Naive B cell (primary cell): ENCODE results near the gene ROS1. TPM values are rescaled to one million over a fixed set of nuclear protein-coding genes. Genes with fewer than 3 reads are reported as not detected.
"Not testable (repeated sequence)": the region's sequence is repeated elsewhere in the genome, so short reads cannot be mapped to it uniquely, and the experiment has no call there.

ENCODE experiments used
- ATAC-seq, 2 donors: fragments of 150-1000 bp; cut with Tn5 transposase; 2 replicates each; pipeline ENCODE4 v1.10.0; 2021; ENCODE audit warnings: low read depth in 2 of 2, mild to moderate bottlenecking in 2 of 2, moderate library complexity in 2 of 2
- DNase-seq: peaks from one replicate; pipeline ENCODE4 v3.0.0; 2022
- H3K27ac Mint-ChIP-seq, 6 donors: one replicate each; pipeline ENCODE4 v1.8.0; 2020 to 2022; ENCODE audit warnings: mild to moderate bottlenecking in 6 of 6, mixed read lengths in 6 of 6, moderate library complexity in 5 of 6, inconsistent platforms in 2 of 6
- H3K27me3 Mint-ChIP-seq, 3 donors: one replicate each; pipeline ENCODE4 v1.8.0; 2021 to 2022; ENCODE audit warnings: mixed read lengths in 3 of 3, mild to moderate bottlenecking in 1 of 3
- H3K36me3 Mint-ChIP-seq, 2 donors: one replicate each; pipeline ENCODE4 v1.8.0; 2020 to 2022; ENCODE audit warnings: mixed read lengths in 2 of 2, inconsistent platforms in 1 of 2, mild to moderate bottlenecking in 1 of 2
- H3K4me1 Mint-ChIP-seq, 3 donors: one replicate each; pipeline ENCODE4 v1.8.0; 2020 to 2022; ENCODE audit warnings: mixed read lengths in 3 of 3, inconsistent platforms in 1 of 3, mild to moderate bottlenecking in 1 of 3, moderate library complexity in 1 of 3
- H3K4me3 Mint-ChIP-seq, 8 donors: one replicate each; pipeline ENCODE4 v1.8.0; 2020 to 2022; ENCODE audit warnings: mild to moderate bottlenecking in 8 of 8, mixed read lengths in 8 of 8, moderate library complexity in 8 of 8, inconsistent platforms in 2 of 8
- H3K9me3 Mint-ChIP-seq, 7 donors: one replicate each; pipeline ENCODE4 v1.8.0; 2020 to 2022; ENCODE audit warnings: mixed read lengths in 7 of 7, mild to moderate bottlenecking in 5 of 7, inconsistent platforms in 2 of 7, moderate library complexity in 1 of 7
- polyA plus RNA-seq, 6 donors: library from polyadenylated mRNA; unstranded; fragments of 300-500 nt; fragmentation: Illumina TruSeq; gene quantifications; one replicate each; pipeline ENCODE4 v1.2.3, GENCODE V29; 2021; ENCODE audit warnings: low read depth in 6 of 6

Gene ROS1
- polyA plus RNA-seq, 6 donors from 2014 or later, result not detected

DNA sequence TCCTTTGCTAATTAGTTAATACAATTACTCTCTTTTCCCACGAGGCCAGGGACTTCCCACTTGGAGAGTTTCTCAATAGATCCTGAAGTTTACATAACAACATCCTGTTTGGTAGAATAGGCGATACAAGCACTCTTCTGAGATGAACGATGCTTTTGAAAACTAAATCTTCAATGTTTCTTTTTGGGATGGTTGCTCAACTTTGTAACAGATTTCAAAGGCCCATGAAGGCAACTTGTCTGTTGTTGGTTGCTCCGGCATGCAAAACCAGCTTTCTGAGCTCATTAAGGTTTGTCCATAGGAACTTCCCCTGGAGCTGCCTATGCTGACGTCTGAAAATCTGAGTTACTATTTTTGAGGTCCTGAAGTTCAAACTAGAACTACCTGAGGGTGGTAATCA, 25.9 kb upstream of the ROS1 start:
- DNase-seq (no peak), ATAC-seq (no peak)
- no peak overlapping the region for H3K27ac Mint-ChIP-seq
- H3K4me1 Mint-ChIP-seq, result no peaks in the 10 kb centered on the region
- H3K9me3 Mint-ChIP-seq, result no peaks in the 10 kb centered on the region
- no peak overlapping the region for H3K4me3 Mint-ChIP-seq
- peaks cover 17 to 35% (median 25%) of the 10 kb centered on the region in 3 donors for H3K27me3 Mint-ChIP-seq
- no peaks in the 10 kb centered on the region for H3K36me3 Mint-ChIP-seq

DNA sequence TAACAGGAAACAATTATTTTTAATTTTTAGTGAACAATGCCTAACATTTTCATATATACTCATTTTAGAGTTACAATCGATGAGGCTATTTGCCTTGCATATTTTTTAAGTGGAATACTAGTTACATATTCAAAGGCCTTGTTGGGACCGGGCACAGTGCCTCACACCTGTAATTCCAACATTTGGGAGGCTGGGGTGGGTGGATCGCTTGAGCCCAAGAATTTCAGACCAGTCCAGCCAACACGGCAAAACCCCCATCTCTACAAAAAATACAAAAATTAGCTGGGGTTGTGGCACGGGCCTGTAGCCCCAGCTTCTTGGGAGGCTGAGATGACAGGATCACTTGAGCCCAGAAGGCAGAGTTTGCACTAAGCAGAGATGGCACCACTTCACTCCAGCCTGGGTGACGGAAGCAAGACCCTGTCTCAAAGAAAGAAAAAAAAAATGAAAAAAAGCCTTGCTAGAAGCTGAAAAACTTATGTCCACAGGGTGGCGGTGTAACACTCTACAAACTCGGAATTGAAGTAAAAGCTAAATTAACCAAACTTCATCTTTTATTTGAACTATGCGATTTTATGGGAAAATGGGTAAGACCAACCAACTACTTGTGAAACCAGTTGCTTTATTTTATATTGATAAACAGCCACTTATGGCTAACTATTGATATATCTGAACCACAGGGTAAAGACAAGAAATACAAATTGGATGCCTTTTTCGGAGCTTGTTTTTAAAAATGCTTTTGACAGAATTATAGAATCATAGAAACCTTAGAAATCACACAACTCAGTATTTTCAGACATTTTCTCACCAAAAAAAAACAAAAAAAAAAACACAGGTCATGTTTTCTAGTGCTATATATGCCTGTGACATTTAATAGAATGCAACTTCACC, 24.1 kb upstream of the ROS1 start:
- no peaks in the 10 kb centered on the region for H3K36me3 Mint-ChIP-seq
- ATAC-seq (no peak), DNase-seq (peak; percentile 39)
- peaks cover 31 to 42% (median 38%) of the 10 kb centered on the region in 3 donors for H3K27me3 Mint-ChIP-seq
- H3K4me1 Mint-ChIP-seq, result no peaks in the 10 kb centered on the region
- H3K4me3 Mint-ChIP-seq, result no peak overlapping the region
- no peak overlapping the region for H3K27ac Mint-ChIP-seq
- no peaks in the 10 kb centered on the region for H3K9me3 Mint-ChIP-seq

DNA sequence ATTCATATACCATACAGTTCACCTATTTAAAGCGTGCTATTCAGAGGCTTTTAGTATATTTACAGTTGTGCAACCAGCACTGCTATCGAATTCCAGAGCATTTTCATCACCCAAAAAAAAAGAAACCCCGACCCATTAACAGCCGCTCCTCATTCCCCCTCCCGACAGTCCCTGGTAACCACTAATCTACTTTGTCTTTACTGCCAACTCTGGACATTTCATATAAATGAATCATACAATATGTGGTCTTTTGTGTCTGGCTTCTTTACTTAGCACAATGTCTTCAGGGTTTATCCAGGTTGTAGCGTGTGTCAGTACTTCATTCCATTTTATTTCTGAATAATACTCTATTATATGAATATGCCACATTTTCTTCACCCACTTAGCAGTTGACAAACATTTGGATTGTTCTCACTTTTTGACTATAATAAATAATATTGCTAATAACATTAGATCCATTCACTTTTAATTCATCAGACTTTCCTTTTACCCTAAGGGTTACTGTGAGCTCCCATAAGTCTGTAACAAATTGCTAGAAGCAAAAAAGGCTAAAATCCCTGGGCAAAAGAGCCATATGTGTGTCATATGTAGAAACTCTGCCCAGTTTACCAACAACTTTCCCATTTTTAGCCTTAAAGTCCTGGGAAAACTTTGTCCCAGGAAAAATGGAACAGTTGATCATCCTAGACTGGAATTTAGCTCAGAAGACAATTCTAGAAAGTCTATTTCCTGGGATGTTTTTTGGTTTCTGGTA, 23.2 kb upstream of the ROS1 start:
- no peak for ATAC-seq
- Mint-ChIP-seq H3K4me1 (no peaks in the 10 kb centered on the region), H3K27me3 (peaks cover 33 to 46% (median 40%) of the 10 kb centered on the region in 3 donors), H3K9me3 (no peaks in the 10 kb centered on the region), H3K36me3 (no peaks in the 10 kb centered on the region), H3K4me3 (no peak overlapping the region), H3K27ac (no peak overlapping the region)
- DNase-seq, result no peak

GRCh38 chr6:117448011-117448410, 22.3 kb upstream of the ROS1 start:
- ATAC-seq, result no peak
- peaks cover 33 to 40% (median 38%) of the 10 kb centered on the region in 3 donors for H3K27me3 Mint-ChIP-seq
- H3K27ac Mint-ChIP-seq, result no peak overlapping the region
- DNase-seq, result no peak
- H3K4me3 Mint-ChIP-seq, result no peak overlapping the region
- no peaks in the 10 kb centered on the region for H3K4me1 Mint-ChIP-seq
- no peaks in the 10 kb centered on the region for H3K36me3 Mint-ChIP-seq
- no peaks in the 10 kb centered on the region for H3K9me3 Mint-ChIP-seq

GRCh38 chr6:117446861-117447260, 21.1 kb upstream of the ROS1 start:
- DNase-seq, result no peak
- H3K27me3 Mint-ChIP-seq, result peaks cover 39 to 50% (median 40%) of the 10 kb centered on the region in 3 donors
- H3K27ac Mint-ChIP-seq, result no peak overlapping the region
- H3K36me3 Mint-ChIP-seq, result no peaks in the 10 kb centered on the region
- no peak overlapping the region for H3K4me3 Mint-ChIP-seq
- ATAC-seq, result no peak
- no peaks in the 10 kb centered on the region for H3K9me3 Mint-ChIP-seq
- no peaks in the 10 kb centered on the region for H3K4me1 Mint-ChIP-seq

DNA sequence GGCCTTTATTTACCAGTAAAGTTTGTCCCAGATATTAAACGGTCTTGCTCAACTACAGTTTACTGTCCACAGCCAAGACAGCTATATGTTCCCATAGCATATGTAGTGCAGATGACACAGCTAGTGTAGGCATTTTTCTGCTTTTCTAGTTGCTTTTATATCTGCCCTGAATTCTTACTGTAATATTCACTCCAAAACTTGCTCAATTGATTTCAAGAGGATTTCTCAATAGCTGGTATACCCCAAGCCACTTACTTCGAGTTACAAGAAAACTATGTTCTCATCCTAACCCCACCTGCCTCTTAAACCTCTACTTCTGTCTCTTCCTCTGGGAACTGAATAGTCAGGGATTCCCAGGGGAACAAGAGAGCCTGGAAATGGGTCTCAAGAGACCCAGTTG, 18.9 kb upstream of the ROS1 start:
- DNase-seq (no peak), ATAC-seq (no peak)
- Mint-ChIP-seq H3K4me1 (no peaks in the 10 kb centered on the region), H3K36me3 (no peaks in the 10 kb centered on the region), H3K27ac (no peak overlapping the region), H3K4me3 (no peak overlapping the region), H3K27me3 (peaks cover 32 to 54% (median 46%) of the 10 kb centered on the region in 3 donors), H3K9me3 (peaks cover 0 to 2% (median 0%) of the 10 kb centered on the region in 7 donors)

DNA sequence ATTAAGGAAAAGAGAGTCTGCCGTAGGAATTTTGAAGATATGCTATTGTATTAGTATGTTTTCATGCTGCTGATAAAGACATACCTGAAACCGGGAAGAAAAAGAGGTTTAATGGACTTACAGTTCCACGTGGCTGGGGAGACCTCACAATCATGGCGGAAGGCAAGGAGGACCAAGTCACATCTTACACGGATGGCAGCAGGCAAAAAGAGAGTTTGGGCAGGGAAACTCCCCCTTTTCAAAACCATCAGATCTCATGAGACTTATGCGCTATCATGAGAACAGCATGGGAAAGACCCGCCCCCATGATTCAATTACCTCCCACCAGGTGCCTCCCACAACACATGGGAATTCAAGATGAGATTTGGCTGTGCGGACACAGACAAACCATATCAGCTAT, 16.6 kb upstream of the ROS1 start:
- H3K36me3 Mint-ChIP-seq, H3K4me1 Mint-ChIP-seq: not testable (repeated sequence)
- peaks cover 36 to 45% (median 42%) of the 10 kb centered on the region in 3 donors for H3K27me3 Mint-ChIP-seq

GRCh38 chr6:117441824-117442264, 16.1 kb upstream of the ROS1 start:
- Mint-ChIP-seq H3K36me3 (no peaks in the 10 kb centered on the region), H3K4me3 (no peak overlapping the region), H3K4me1 (no peaks in the 10 kb centered on the region), H3K27ac (no peak overlapping the region), H3K27me3 (peaks cover 34 to 40% (median 40%) of the 10 kb centered on the region in 3 donors), H3K9me3 (peaks cover 0 to 2% (median 0%) of the 10 kb centered on the region in 7 donors)
- ATAC-seq (no peak), DNase-seq (no peak)

More for the DNA sequence above, 16.6 kb upstream of the ROS1 start:
- not testable (repeated sequence) for DNase-seq, ATAC-seq, H3K9me3 Mint-ChIP-seq, H3K27ac Mint-ChIP-seq, H3K4me3 Mint-ChIP-seq

DNA sequence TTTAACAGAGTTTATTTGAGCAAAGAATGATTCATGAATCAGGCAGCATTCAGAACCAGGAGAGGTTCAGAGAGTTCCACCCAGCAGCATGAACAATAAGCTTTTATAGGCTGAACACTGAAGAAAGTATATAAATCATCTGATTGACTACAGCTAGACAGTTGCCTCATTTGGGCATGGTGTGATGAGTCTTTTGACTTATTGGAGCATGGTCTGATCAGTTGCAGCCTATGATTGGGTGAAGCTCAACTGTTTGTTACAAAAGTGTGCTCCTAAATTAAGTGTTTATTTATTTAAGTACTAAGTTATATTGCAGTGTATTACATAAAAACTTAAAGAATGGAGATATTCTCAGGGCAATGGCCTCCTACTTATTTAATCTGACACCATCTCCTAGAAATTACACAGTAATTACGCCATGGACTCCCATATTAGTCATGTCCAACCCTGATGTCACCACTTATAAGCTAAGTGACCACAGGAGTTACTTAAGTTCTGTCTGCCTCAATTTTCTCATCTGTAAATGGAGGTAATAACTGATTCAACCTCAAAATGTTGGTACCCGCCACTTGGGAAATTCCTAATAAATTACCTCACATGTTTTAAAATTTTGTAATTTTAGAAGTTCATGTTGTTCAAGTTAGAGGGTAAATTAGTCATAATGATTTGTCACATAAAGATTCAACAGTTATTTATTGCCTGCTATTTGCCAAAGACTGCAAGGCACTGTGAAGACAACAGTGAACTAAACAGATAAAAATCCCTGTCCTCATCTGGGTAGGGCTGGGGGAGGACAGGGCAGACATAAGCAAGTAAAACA, 15.2 kb upstream of the ROS1 start:
- ATAC-seq, result no peak
- no peaks in the 10 kb centered on the region for H3K4me1 Mint-ChIP-seq
- H3K27me3 Mint-ChIP-seq, result peaks cover 30 to 43% (median 42%) of the 10 kb centered on the region in 3 donors
- H3K36me3 Mint-ChIP-seq, result no peaks in the 10 kb centered on the region
- H3K9me3 Mint-ChIP-seq, result peaks cover 0 to 2% (median 0%) of the 10 kb centered on the region in 7 donors
- no peak for DNase-seq
- no peak overlapping the region for H3K4me3 Mint-ChIP-seq
- H3K27ac Mint-ChIP-seq, result peak overlapping the region in 1 of 6 donors; percentile 45

DNA sequence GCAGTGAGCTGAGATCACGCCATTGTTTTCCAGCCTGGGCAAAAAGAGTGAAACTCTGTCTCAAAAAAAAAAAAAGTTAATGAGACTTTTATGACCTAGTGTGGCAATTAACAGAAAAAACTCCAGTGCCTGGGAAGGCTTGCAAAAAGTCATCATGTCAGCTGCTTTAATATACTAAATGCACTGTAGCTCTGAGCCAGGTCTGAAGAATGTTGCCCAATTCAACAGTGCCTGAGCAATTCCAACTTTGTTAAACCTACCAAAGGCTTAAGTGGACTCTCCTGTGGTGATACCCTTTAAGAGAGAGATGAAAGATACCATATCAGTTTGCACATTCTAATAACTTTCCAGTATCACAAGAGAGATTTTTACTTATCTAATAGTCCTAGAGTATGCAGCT, 6.5 kb upstream of the ROS1 start:
- Mint-ChIP-seq H3K4me3 (no peak overlapping the region), H3K9me3 (peaks cover 0 to 2% (median 0%) of the 10 kb centered on the region in 7 donors), H3K27me3 (peaks cover 12 to 34% (median 27%) of the 10 kb centered on the region in 3 donors), H3K4me1 (no peaks in the 10 kb centered on the region), H3K27ac (no peak overlapping the region), H3K36me3 (no peaks in the 10 kb centered on the region)
- no peak for DNase-seq
- no peak for ATAC-seq

GRCh38 chr6:117423754-117424153, 2.0 kb downstream of the ROS1 start:
- H3K36me3 Mint-ChIP-seq, result no peaks in the 10 kb centered on the region
- H3K27me3 Mint-ChIP-seq, result peaks cover 0 to 17% (median 9%) of the 10 kb centered on the region in 3 donors
- H3K4me1 Mint-ChIP-seq, result no peaks in the 10 kb centered on the region
- ATAC-seq (no peak), DNase-seq (no peak)
- H3K27ac Mint-ChIP-seq, result no peak overlapping the region
- no peak overlapping the region for H3K4me3 Mint-ChIP-seq
- H3K9me3 Mint-ChIP-seq, result peaks cover 0 to 2% (median 0%) of the 10 kb centered on the region in 7 donors

DNA sequence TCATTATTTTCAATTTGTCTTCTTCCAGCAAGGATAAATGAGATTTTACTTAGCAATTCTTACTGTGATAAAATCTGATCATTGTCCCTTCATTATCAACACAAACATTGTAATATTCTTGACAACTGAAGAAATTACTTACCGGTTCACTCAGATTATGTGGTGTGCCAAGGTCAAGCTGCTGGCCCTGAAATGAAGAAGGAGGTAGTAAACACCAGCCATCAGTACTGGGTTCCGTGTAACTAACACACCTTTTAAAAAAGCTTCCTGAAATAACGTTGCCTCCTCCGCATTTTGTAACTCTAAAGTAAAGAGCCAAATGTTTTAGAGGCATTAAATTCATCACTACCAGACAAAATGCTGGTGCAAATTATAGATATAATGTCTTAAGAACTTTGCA, 7.4 kb downstream of the ROS1 start:
- H3K27ac Mint-ChIP-seq, result no peak overlapping the region
- no peaks in the 10 kb centered on the region for H3K9me3 Mint-ChIP-seq
- no peak for ATAC-seq
- no peaks in the 10 kb centered on the region for H3K4me1 Mint-ChIP-seq
- no peaks in the 10 kb centered on the region for H3K36me3 Mint-ChIP-seq
- H3K27me3 Mint-ChIP-seq, result peaks cover 9 to 23% (median 10%) of the 10 kb centered on the region in 3 donors
- DNase-seq, result no peak
- no peak overlapping the region for H3K4me3 Mint-ChIP-seq

DNA sequence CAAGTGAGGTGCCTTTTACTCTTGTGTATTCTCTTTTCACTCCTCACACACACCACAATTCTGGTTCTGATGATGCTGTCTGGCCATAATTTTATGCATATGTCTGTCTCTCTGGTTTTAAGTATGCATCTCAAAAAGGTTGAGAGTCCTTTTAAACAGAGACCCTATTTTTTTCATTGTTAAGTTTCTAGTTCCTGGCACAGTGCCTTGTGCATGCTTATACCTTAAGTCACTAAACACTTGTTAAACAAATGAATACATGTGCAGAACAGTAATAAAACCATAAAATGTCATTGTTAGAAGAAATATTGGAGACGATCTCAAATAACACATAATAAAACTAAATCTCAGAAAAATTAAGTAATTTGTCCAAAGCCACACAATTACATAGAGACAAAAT, 7.9 kb downstream of the ROS1 start:
- H3K27ac Mint-ChIP-seq, result no peak overlapping the region
- H3K9me3 Mint-ChIP-seq, result no peaks in the 10 kb centered on the region
- no peaks in the 10 kb centered on the region for H3K4me1 Mint-ChIP-seq
- H3K27me3 Mint-ChIP-seq, result peaks cover 10 to 25% (median 10%) of the 10 kb centered on the region in 3 donors
- DNase-seq (no peak), ATAC-seq (no peak)
- H3K4me3 Mint-ChIP-seq, result no peak overlapping the region
- no peaks in the 10 kb centered on the region for H3K36me3 Mint-ChIP-seq
